H1 (cell line): Measurements from ENCODE around the gene VWA1. TPM values are rescaled to one million over a fixed set of nuclear protein-coding genes. Genes with fewer than 3 reads are reported as not detected.

Experiments used
- CTCF ChIA-PET: fragments of 300-600 bp; sonication (Branson Sonifier 250); formaldehyde crosslinking; loops from one replicate; lab custom pipeline; 2021; ENCODE audit not compliant: partially characterized antibody; lab: Charles Lee
- POLR2A ChIA-PET: fragments of 300-600 bp; sonication (Branson Sonifier 250); formaldehyde crosslinking; loops from one replicate; lab custom pipeline; 2021; ENCODE audit warnings: inconsistent platforms; ENCODE audit not compliant: partially characterized antibody; lab: Charles Lee
- DNase-seq, 2 experiments: peaks; one replicate each; pipeline versions ENCODE4 v3.0.0 to v3.0.0-alpha.2; 2010 to 2022; ENCODE audit warnings: low spot score in 2 of 2, low read depth in 1 of 2, mixed read lengths in 1 of 2
- FAIRE-seq: peaks from 2 replicates; lab custom pipeline; 2011; peaks lifted over from hg19 to GRCh38; lab: Jason Lieb, UNC
- H2AFZ ChIP-seq: 2 replicates; pipeline ENCODE4 v1.8.1; 2012; ENCODE audit warnings: low read length, inconsistent platforms
- H2AK5ac ChIP-seq: 2 replicates; pipeline ENCODE4 v1.6.1; 2013; ENCODE audit warnings: low read depth, low read length
- H2BK120ac ChIP-seq: replicated peaks from 2 replicates; pipeline ENCODE3; 2013; ENCODE audit warnings: low read depth, low read length, inconsistent platforms
- H2BK12ac ChIP-seq: 2 replicates; pipeline ENCODE4 v1.6.1; 2013; ENCODE audit warnings: low read depth, low read length
- H2BK15ac ChIP-seq: 2 replicates; pipeline ENCODE4 v1.6.1; 2013; ENCODE audit warnings: low read length
- H2BK20ac ChIP-seq: 2 replicates; pipeline ENCODE4 v1.6.1; 2013; ENCODE audit warnings: low read length
- H2BK5ac ChIP-seq: 2 replicates; pipeline ENCODE4 v1.6.1; 2013; ENCODE audit warnings: low read depth, low read length
- H3K14ac ChIP-seq: 2 replicates; pipeline ENCODE4 v1.6.1; 2013; ENCODE audit warnings: inconsistent platforms; ENCODE audit not compliant: insufficient read length
- H3K18ac ChIP-seq: 2 replicates; pipeline ENCODE4 v1.6.1; 2013; ENCODE audit warnings: low read length; ENCODE audit errors: extremely low read depth
- H3K23ac ChIP-seq: 2 replicates; pipeline ENCODE4 v1.6.1; 2013; ENCODE audit warnings: inconsistent platforms; ENCODE audit not compliant: insufficient read length
- H3K23me2 ChIP-seq: 2 replicates; pipeline ENCODE4 v1.6.1; 2013; ENCODE audit warnings: low read depth, low read length
- H3K27ac ChIP-seq: 2 replicates; pipeline ENCODE4 v1.6.1; 2011; ENCODE audit warnings: low read depth, low read length, inconsistent platforms
- H3K27me3 ChIP-seq, 4 experiments: replicated peaks in 1 of 4; 1 replicate in 1 of 4; 2 replicates in 3 of 4; pipeline versions ENCODE4 v1.6.1 to v1.8.1; 2011 to 2013; ENCODE audit warnings: low read length in 3 of 4, mild to moderate bottlenecking in 3 of 4, inconsistent platforms in 2 of 4, mixed read lengths in 2 of 4, moderate library complexity in 1 of 4; ENCODE audit not compliant: control insufficient read depth in 3 of 4, insufficient read depth in 3 of 4; ENCODE audit errors: extremely low read depth in 1 of 4
- H3K36me3 ChIP-seq, 4 experiments: 2 replicates each; pipeline versions ENCODE4 v1.6.1 to v1.8.1; 2011 to 2013; ENCODE audit warnings: mild to moderate bottlenecking in 4 of 4, low read length in 3 of 4, moderate library complexity in 2 of 4, control low read depth in 1 of 4, inconsistent platforms in 1 of 4; ENCODE audit not compliant: insufficient read depth in 4 of 4, control insufficient read depth in 2 of 4
- H3K4ac ChIP-seq: replicated peaks from 2 replicates; pipeline ENCODE3; 2013; ENCODE audit warnings: low read length, low read depth, mixed read lengths, inconsistent platforms; ENCODE audit not compliant: insufficient read length
- H3K4me1 ChIP-seq, 4 experiments: replicated peaks in 1 of 4; 1 replicate in 1 of 4; 2 replicates in 3 of 4; pipeline versions ENCODE4 v1.6.1 to v1.8.1; 2011 to 2013; ENCODE audit warnings: low read length in 3 of 4, inconsistent platforms in 2 of 4, mixed read lengths in 1 of 4; ENCODE audit not compliant: insufficient read depth in 4 of 4, control insufficient read depth in 3 of 4
- H3K4me2 ChIP-seq, 2 experiments: 2 replicates each; pipeline versions ENCODE4 v1.6.1 to v1.8.1; 2011 to 2013; ENCODE audit warnings: low read depth in 2 of 2, low read length in 2 of 2, control low read depth in 1 of 2, inconsistent platforms in 1 of 2, mild to moderate bottlenecking in 1 of 2; ENCODE audit not compliant: insufficient read depth in 1 of 2
- H3K4me3 ChIP-seq, 4 experiments: fragments of 200-600, 300-600 bp in 1 of 4; sonication (generic), shearing (Covaris generic), sonication (Bioruptor Twin) in 1 of 4; 2 replicates each; pipeline versions ENCODE4 v1.5.1 to v1.8.1; 2011 to 2016; ENCODE audit warnings: low read length in 4 of 4, low read depth in 3 of 4, control low read depth in 2 of 4, inconsistent platforms in 2 of 4, mild to moderate bottlenecking in 2 of 4, mixed read lengths in 1 of 4, moderate library complexity in 1 of 4; ENCODE audit not compliant: insufficient read depth in 2 of 4; ENCODE audit errors: extremely low read depth in 1 of 4
- H3K56ac ChIP-seq: replicated peaks from 2 replicates; pipeline ENCODE3; 2013; ENCODE audit warnings: low read depth, mild to moderate bottlenecking, mixed read lengths, low read length, inconsistent platforms; ENCODE audit not compliant: insufficient read length
- H3K79me1 ChIP-seq: 2 replicates; pipeline ENCODE4 v1.6.1; 2013; ENCODE audit warnings: low read depth, low read length, control low read depth
- H3K79me2 ChIP-seq, 2 experiments: 2 replicates each; pipeline versions ENCODE4 v1.6.1 to v1.8.1; 2012 to 2013; ENCODE audit warnings: low read length in 2 of 2, mild to moderate bottlenecking in 2 of 2, inconsistent platforms in 1 of 2; ENCODE audit not compliant: insufficient read depth in 2 of 2, control insufficient read depth in 1 of 2
- H3K9ac ChIP-seq, 4 experiments: replicated peaks in 1 of 4; 1 replicate in 1 of 4; 2 replicates in 3 of 4; pipeline versions ENCODE4 v1.6.1 to v1.8.1; 2011 to 2013; ENCODE audit warnings: low read depth in 3 of 4, low read length in 3 of 4, control low read depth in 2 of 4, mild to moderate bottlenecking in 2 of 4, moderate library complexity in 2 of 4, inconsistent platforms in 1 of 4; ENCODE audit errors: extremely low read depth in 1 of 4
- H3K9me3 ChIP-seq, 2 experiments: 2 replicates each; pipeline versions ENCODE4 v1.6.1 to v1.8.1; 2012 to 2013; ENCODE audit warnings: mild to moderate bottlenecking in 2 of 2, moderate library complexity in 2 of 2, control low read depth in 1 of 2, inconsistent platforms in 1 of 2, low read depth in 1 of 2, low read length in 1 of 2, mixed read lengths in 1 of 2; ENCODE audit not compliant: insufficient read depth in 2 of 2
- H4K20me1 ChIP-seq, 2 experiments: replicated peaks in 1 of 2; 2 replicates each; pipeline versions ENCODE3 to v1.8.1; 2011 to 2013; ENCODE audit warnings: inconsistent platforms in 2 of 2, low read length in 2 of 2, mild to moderate bottlenecking in 1 of 2; ENCODE audit not compliant: insufficient read depth in 2 of 2, control insufficient read depth in 1 of 2
- H4K5ac ChIP-seq: 2 replicates; pipeline ENCODE4 v1.6.1; 2013; ENCODE audit warnings: low read length, low read depth, mixed read lengths, inconsistent platforms; ENCODE audit not compliant: insufficient read length
- H4K8ac ChIP-seq: 2 replicates; pipeline ENCODE4 v1.8.0; 2013; ENCODE audit warnings: mild to moderate bottlenecking, moderate library complexity, low read length, inconsistent platforms; ENCODE audit not compliant: insufficient read depth; ENCODE audit errors: extremely low read depth
- H4K91ac ChIP-seq: replicated peaks from 2 replicates; pipeline ENCODE3; 2013; ENCODE audit warnings: low read length, mixed read lengths, inconsistent platforms; ENCODE audit not compliant: insufficient read length
- CTCF ChIP-seq, 3 experiments: IDR thresholded peaks; 1 replicate in 2 of 3; 2 replicates in 1 of 3; pipeline versions ENCODE4 v1.5.1 to v1.6.1; 2011; ENCODE audit warnings: low read length in 3 of 3, mild to moderate bottlenecking in 3 of 3, inconsistent platforms in 2 of 3, low read depth in 1 of 3, moderate library complexity in 1 of 3; ENCODE audit not compliant: insufficient read depth in 1 of 3; ENCODE audit errors: control extremely low read depth in 1 of 3
- POLR2A ChIP-seq, 2 experiments: IDR thresholded peaks; 1 replicate in 1 of 2; 2 replicates in 1 of 2; pipeline ENCODE4 v1.6.1; 2011; ENCODE audit warnings: low read depth in 2 of 2, low read length in 2 of 2, mild to moderate bottlenecking in 2 of 2; ENCODE audit errors: control extremely low read depth in 1 of 2
- SAP30 ChIP-seq: fragments of 300-600 bp; sonication (generic); IDR thresholded peaks from 2 replicates; pipeline ENCODE4 v1.7.1; 2012; ENCODE audit warnings: low read length, moderate library complexity, mild to moderate bottlenecking, inconsistent platforms; ENCODE audit not compliant: insufficient read depth, insufficient replicate concordance
- YY1 ChIP-seq: IDR thresholded peaks from 2 replicates; pipeline ENCODE4 v1.6.1; 2011; ENCODE audit warnings: low read depth, mild to moderate bottlenecking, low read length
- WGBS, 2 experiments: shearing (Covaris generic) in 1 of 2; methylation state at CpG; one replicate each; pipeline versions ENCODE4 v1.1.6 to v1.1.7; 2013 to 2015; ENCODE audit warnings: low lambda C conversion rate in 2 of 2, mixed read lengths in 2 of 2, inconsistent platforms in 1 of 2, low coverage in 1 of 2, missing lambda C conversion rate in 1 of 2; ENCODE audit not compliant: insufficient replicate concordance in 2 of 2, insufficient coverage in 1 of 2, insufficient read length in 1 of 2; ENCODE audit errors: extremely low coverage in 1 of 2, missing lambda C conversion rate in 1 of 2; 5-methylcytosine and 5-hydroxymethylcytosine counted together
- polyA plus RNA-seq, 7 experiments: library from polyadenylated mRNA; depleted of rRNA in 3 of 7; stranded (reverse) in 5 of 7; unstranded in 2 of 7; fragments of >200 nt in 5 of 7; fragments of 200-250 nt in 2 of 7; gene quantifications; 1 replicate in 5 of 7; 2 replicates in 1 of 7; 4 replicates in 1 of 7; pipeline versions ENCODE4 v1.2.1 to v1.2.3, GENCODE V29; 2011 to 2013; ENCODE audit warnings: missing spikeins in 2 of 7, mixed read lengths in 2 of 7
- total RNA-seq: library from RNA; stranded (reverse); fragmentation: NEBNext Ultra II Directional; extraction: Animal tissue kit (Norgen Biotek cat#: 25700); gene quantifications from 2 replicates; pipeline ENCODE4 v1.2.1, GENCODE V29; 2021

Gene VWA1
- total and polyA plus RNA-seq, 2 of the 8 experiments (the other 6 are each of a cell fraction or from before 2014, with no cell fraction given) = 16.0 to 36.6 TPM

GRCh38 chr1:1438531-1439381, 3.3 kb downstream of the VWA1 start:
- Histone ChIP-seq H3K79me1 (no peaks in the 10 kb centered on the region), H2BK120ac (no peak overlapping the region), H3K4me2 (no peak overlapping the region), H3K14ac (no peak overlapping the region), H2BK15ac (no peak overlapping the region), H3K36me3 (peaks cover 0 to 7% (median 0%) of the 10 kb centered on the region in 4 experiments; a peak in 1 of 8 replicates), H4K20me1 (peaks cover 4 to 7% of the 10 kb centered on the region in 2 experiments), H4K8ac (peak overlapping the region; percentile 57), H3K23ac (no peak overlapping the region), H3K56ac (no peak overlapping the region), H3K9me3 (no peaks in the 10 kb centered on the region), H3K4me3 (no peak overlapping the region), H3K18ac (no peak overlapping the region), H3K4ac (no peak overlapping the region), H2BK20ac (no peak overlapping the region), H2AK5ac (no peak overlapping the region), H4K5ac (no peak overlapping the region), H3K23me2 (peaks cover 13% of the 10 kb centered on the region; the same call in 1 of the 2 replicates)
- FAIRE-seq (no peak), DNase-seq (no peak)
- TF ChIP-seq CTCF (IDR thresholded peaks at IDR 0.05; ENCODE audit: control extremely low read depth in 1 of 3, insufficient read depth in 1 of 3, low read depth in 1 of 3, low read length in 3 of 3) = no peak
- TF ChIP-seq YY1 = no peak
- TF ChIP-seq SAP30 = no peak
- no peak for TF ChIP-seq POLR2A (IDR thresholded peaks at IDR 0.05; ENCODE audit: control extremely low read depth in 1 of 2, low read depth in 2 of 2, low read length in 2 of 2)
- TF ChIP-seq, all 59 proteins: peak for 0
- WGBS, 2 experiments = 93% methylated on average over 34 of the region's 45 CpGs; no CpG with 5 or more reads in 1 of the 2 experiments
- POLR2A ChIA-PET = interaction anchor here (0.6 to 22.9 kb wide), 9 partner anchors 8 to 91 kb away, joined by 3 to 515 read pairs (median 3); partner anchors contain the start of genes ANKRD65, CCNL2, DVL1 and MRPL20
- CTCF ChIA-PET = interaction anchor here (0.6 to 4.3 kb wide), 12 partner anchors 8 to 608 kb away, joined by 3 to 36 read pairs (median 4); partner anchors contain the start of genes ATAD3C and CCNL2
- Histone ChIP-seq H3K27ac (no peak overlapping the region), H2BK5ac (no peak overlapping the region), H3K79me2 (peaks cover 0 to 8% of the 10 kb centered on the region in 2 experiments; a peak in 1 of 4 replicates), H4K91ac (no peak overlapping the region), H3K9ac (no peak overlapping the region), H3K4me1 (peaks cover 0 to 23% (median 20%) of the 10 kb centered on the region in 4 experiments; a peak in 6 of 7 replicates), H2AFZ (no peak overlapping the region), H2BK12ac (no peak overlapping the region; the same call in 1 of the 2 replicates), H3K27me3 (peaks cover 0 to 3% (median 0%) of the 10 kb centered on the region in 4 experiments; a peak in 2 of 7 replicates)
